Caco-2 (cell line): ENCODE measurements around the gene RTN4RL1. TPM values are rescaled to one million over a fixed set of nuclear protein-coding genes. Genes with fewer than 3 reads are reported as not detected.

Source experiments
- BruUV-seq: library from RNA; stranded (reverse); fragments of 400-500 nt; replicated peaks from 2 replicates; lab custom pipeline; 2021; lab: Mats Ljungman, UMichigan
- CTCF ChIA-PET: fragments of 300-600 bp; sonication (Branson Sonifier 250); formaldehyde crosslinking; loops from one replicate; lab custom pipeline; 2022; ENCODE audit warnings: antibody characterized with exemption; lab: Charles Lee
- POLR2A ChIA-PET: fragments of 300-600 bp; sonication (Branson Sonifier 250); formaldehyde crosslinking; loops from one replicate; lab custom pipeline; 2022; ENCODE audit warnings: antibody characterized with exemption; lab: Charles Lee
- DNase-seq, 2 experiments: peaks; one replicate each; pipeline versions ENCODE4 v3.0.0 to v3.0.0-alpha.2; 2020 to 2022
- H3K27me3 ChIP-seq: replicated peaks from 2 replicates; pipeline ENCODE4 v1.6.0; 2011; ENCODE audit warnings: low read length; ENCODE audit not compliant: control insufficient read depth, insufficient read depth
- H3K36me3 ChIP-seq: 2 replicates; pipeline ENCODE4 v1.5.1; 2011; ENCODE audit warnings: low read length; ENCODE audit not compliant: control insufficient read depth, insufficient read depth
- H3K4me1 ChIP-seq: fragments of 250-450 bp; sonication (Bioruptor Pico); 2 replicates; pipeline ENCODE4 v1.5.1; 2020; ENCODE audit warnings: mild to moderate bottlenecking
- H3K4me3 ChIP-seq: 2 replicates; pipeline ENCODE4 v1.5.1; 2011; ENCODE audit warnings: low read depth, mild to moderate bottlenecking, control low read depth, low read length
- H3K9me3 ChIP-seq: fragments of 250-450 bp; sonication (Bioruptor Pico); 2 replicates; pipeline ENCODE4 v1.5.1; 2020; ENCODE audit warnings: mild to moderate bottlenecking, moderate library complexity
- H3K27ac Mint-ChIP-seq: one replicate; pipeline ENCODE4 v1.8.0; 2022; ENCODE audit warnings: mixed read lengths; ENCODE audit not compliant: unreplicated experiment
- H3K27me3 Mint-ChIP-seq: one replicate; pipeline ENCODE4 v1.8.0; 2022; ENCODE audit warnings: mixed read lengths; ENCODE audit not compliant: insufficient read depth, unreplicated experiment
- H3K36me3 Mint-ChIP-seq: one replicate; pipeline ENCODE4 v1.8.0; 2022; ENCODE audit warnings: mild to moderate bottlenecking, mixed read lengths; ENCODE audit not compliant: insufficient read depth, unreplicated experiment
- H3K4me1 Mint-ChIP-seq: one replicate; pipeline ENCODE4 v1.8.0; 2022; ENCODE audit warnings: low read depth, mixed read lengths; ENCODE audit not compliant: unreplicated experiment
- H3K4me3 Mint-ChIP-seq: one replicate; pipeline ENCODE4 v1.8.0; 2022; ENCODE audit warnings: mild to moderate bottlenecking, moderate library complexity, mixed read lengths; ENCODE audit not compliant: unreplicated experiment
- H3K9me3 Mint-ChIP-seq: one replicate; pipeline ENCODE4 v1.8.0; 2022; ENCODE audit warnings: mixed read lengths; ENCODE audit not compliant: unreplicated experiment
- intact Hi-C: fragments of 100-400 bp; cut with micrococcal nuclease; formaldehyde crosslinking; loops from one replicate; pipeline ENCODE4 v1.10.0; 2022; ENCODE audit not compliant: unreplicated experiment
- total RNA-seq: library from RNA; stranded (reverse); gene quantifications from 2 replicates; pipeline ENCODE4 v1.2.3, GENCODE V29; 2022
- TF ChIP-seq, protein P1 (sequence below), 2 experiments: fragments of 200-600 bp in 1 of 2; IDR thresholded peaks; 1 replicate in 1 of 2; 2 replicates in 1 of 2; pipeline versions ENCODE4 v1.5.1 to v1.8.0; 2011 to 2022; ENCODE audit warnings: antibody characterized with exemption in 1 of 2, control low read depth in 1 of 2, inconsistent platforms in 1 of 2, low read depth in 1 of 2, low read length in 1 of 2, mild to moderate bottlenecking in 1 of 2, moderate library complexity in 1 of 2; ENCODE audit not compliant: insufficient read depth in 1 of 2, severe bottlenecking in 1 of 2, unreplicated experiment in 1 of 2

The RTN4RL1 gene
- total RNA-seq, 1 experiment from 2014 or later = 0.54 TPM

DNA sequence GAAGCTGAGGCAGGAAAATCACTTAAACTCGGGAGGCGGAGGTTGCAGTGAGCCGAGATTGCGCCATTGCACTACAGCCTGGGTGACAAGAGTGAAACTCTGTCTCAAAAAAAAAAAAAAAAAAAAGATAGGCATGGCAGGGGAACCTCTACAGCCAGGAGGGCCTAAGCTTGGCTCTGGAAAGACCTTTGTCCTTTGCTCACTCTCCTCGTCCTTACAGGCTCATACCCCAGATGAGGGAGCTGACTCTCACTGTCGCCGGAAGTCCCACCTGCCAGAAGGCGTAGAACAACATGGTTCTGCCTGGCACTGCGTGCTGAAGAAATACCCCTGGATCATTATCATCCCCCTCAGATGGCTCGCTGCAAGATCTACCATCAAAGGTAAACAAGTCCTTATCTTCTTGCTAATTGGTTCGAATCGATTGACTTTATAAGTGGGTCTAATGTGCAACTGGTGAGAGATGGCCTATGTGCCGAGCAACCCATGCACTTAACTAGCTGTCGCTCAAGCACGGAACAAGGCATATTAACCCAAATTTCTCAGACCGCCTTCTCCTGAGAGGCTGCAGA is 29.7 kb downstream of the RTN4RL1 start:
- peak overlapping the region; percentile 68 for H3K4me3 Mint-ChIP-seq
- peak; percentile 53 to 72 for DNase-seq
- BruUV-seq = no TSS peak
- H3K36me3 Mint-ChIP-seq = peaks cover 5% of the 10 kb centered on the region
- POLR2A ChIA-PET = no interaction called here
- TF ChIP-seq, protein P1, sequence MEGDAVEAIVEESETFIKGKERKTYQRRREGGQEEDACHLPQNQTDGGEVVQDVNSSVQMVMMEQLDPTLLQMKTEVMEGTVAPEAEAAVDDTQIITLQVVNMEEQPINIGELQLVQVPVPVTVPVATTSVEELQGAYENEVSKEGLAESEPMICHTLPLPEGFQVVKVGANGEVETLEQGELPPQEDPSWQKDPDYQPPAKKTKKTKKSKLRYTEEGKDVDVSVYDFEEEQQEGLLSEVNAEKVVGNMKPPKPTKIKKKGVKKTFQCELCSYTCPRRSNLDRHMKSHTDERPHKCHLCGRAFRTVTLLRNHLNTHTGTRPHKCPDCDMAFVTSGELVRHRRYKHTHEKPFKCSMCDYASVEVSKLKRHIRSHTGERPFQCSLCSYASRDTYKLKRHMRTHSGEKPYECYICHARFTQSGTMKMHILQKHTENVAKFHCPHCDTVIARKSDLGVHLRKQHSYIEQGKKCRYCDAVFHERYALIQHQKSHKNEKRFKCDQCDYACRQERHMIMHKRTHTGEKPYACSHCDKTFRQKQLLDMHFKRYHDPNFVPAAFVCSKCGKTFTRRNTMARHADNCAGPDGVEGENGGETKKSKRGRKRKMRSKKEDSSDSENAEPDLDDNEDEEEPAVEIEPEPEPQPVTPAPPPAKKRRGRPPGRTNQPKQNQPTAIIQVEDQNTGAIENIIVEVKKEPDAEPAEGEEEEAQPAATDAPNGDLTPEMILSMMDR (IDR thresholded peaks at IDR 0.05; ENCODE audit: insufficient read depth in 1 of 2, low read depth in 1 of 2, low read length in 1 of 2, severe bottlenecking in 1 of 2, unreplicated experiment in 1 of 2) = no peak
- no peaks in the 10 kb centered on the region for H3K9me3 Mint-ChIP-seq
- no peaks in the 10 kb centered on the region for H3K36me3 ChIP-seq
- no peaks in the 10 kb centered on the region for H3K27me3 ChIP-seq
- peaks cover 59% of the 10 kb centered on the region for H3K4me1 ChIP-seq
- peak overlapping the region; percentile 79 for H3K27ac Mint-ChIP-seq
- intact Hi-C loops = no loop called here
- H3K27me3 Mint-ChIP-seq = no peaks in the 10 kb centered on the region
- no peaks in the 10 kb centered on the region for H3K9me3 ChIP-seq
- CTCF ChIA-PET = interaction anchor here (0.9 to 2.1 kb wide), 3 partner anchors 19 to 87 kb away, joined by 3 to 13 read pairs (median 3); partner anchors contain the start of gene RTN4RL1
- H3K4me1 Mint-ChIP-seq = peaks cover 33% of the 10 kb centered on the region
- no peak overlapping the region; the same call in 1 of the 2 replicates for H3K4me3 ChIP-seq

DNA sequence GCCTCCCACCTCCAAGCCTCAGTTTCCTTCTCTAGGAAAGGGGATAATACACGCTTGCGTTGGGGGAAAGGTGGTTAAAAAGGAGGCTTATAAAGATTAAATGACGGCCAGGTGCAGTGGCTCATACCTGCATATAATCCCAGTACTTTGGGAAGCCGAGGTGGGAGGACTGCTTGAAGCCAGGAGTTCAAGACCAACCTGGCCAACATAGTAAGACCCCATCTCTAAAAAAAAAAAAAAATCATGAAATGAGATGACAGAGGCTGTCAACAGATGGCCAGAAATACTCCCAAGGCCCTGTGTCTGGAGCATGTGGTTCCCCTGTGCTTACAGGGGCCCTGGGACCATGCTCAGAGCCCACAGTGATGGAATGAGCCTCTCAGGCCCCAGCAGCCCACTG is 30.4 kb downstream of the RTN4RL1 start:
- H3K4me1 Mint-ChIP-seq = peaks cover 32% of the 10 kb centered on the region
- Histone ChIP-seq H3K4me3 (no peak overlapping the region), H3K9me3 (no peaks in the 10 kb centered on the region), H3K4me1 (peaks cover 54% of the 10 kb centered on the region), H3K36me3 (no peaks in the 10 kb centered on the region), H3K27me3 (no peaks in the 10 kb centered on the region)
- ChIA-PET CTCF (interaction anchor here (1.2 to 2.1 kb wide), 2 partner anchors 19 to 31 kb away, joined by 3 to 13 read pairs; partner anchors contain the start of gene RTN4RL1), POLR2A (no interaction called here)
- BruUV-seq = no TSS peak
- TF ChIP-seq, protein P1 (IDR thresholded peaks at IDR 0.05; ENCODE audit: insufficient read depth in 1 of 2, low read depth in 1 of 2, low read length in 1 of 2, severe bottlenecking in 1 of 2, unreplicated experiment in 1 of 2) = no peak
- H3K27me3 Mint-ChIP-seq = no peaks in the 10 kb centered on the region
- no peaks in the 10 kb centered on the region for H3K9me3 Mint-ChIP-seq
- H3K4me3 Mint-ChIP-seq = no peak overlapping the region
- peak overlapping the region; percentile 79 for H3K27ac Mint-ChIP-seq
- intact Hi-C loops = no loop called here
- DNase-seq = no peak
- H3K36me3 Mint-ChIP-seq = peaks cover 5% of the 10 kb centered on the region

DNA sequence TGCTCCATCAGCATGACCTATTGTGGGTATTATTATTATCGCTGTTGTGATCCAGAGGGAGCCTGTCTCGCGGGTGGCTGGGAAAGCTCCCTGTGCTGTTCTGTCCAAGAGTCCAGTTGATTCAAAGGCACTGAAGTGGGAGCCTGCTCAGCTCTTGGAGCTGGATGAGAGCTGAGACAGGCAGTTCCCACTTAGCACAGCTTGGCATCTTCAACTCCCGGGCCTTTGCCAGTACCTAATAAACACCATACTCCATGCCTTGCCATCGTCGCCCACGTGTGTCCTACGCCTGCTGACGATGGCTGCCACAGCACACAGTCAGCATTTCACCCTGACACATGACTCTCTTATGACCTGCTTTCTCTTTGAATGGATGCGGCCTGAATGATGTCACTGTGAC is 32.6 kb downstream of the RTN4RL1 start:
- Histone ChIP-seq H3K4me1 (peaks cover 34% of the 10 kb centered on the region), H3K27me3 (no peaks in the 10 kb centered on the region), H3K36me3 (no peaks in the 10 kb centered on the region), H3K9me3 (no peaks in the 10 kb centered on the region), H3K4me3 (no peak overlapping the region)
- Mint-ChIP-seq H3K4me3 (no peak overlapping the region), H3K4me1 (peaks cover 25% of the 10 kb centered on the region), H3K9me3 (no peaks in the 10 kb centered on the region), H3K36me3 (peaks cover 5% of the 10 kb centered on the region), H3K27ac (no peak overlapping the region), H3K27me3 (no peaks in the 10 kb centered on the region)
- TF ChIP-seq, protein P1 (IDR thresholded peaks at IDR 0.05; ENCODE audit: insufficient read depth in 1 of 2, low read depth in 1 of 2, low read length in 1 of 2, severe bottlenecking in 1 of 2, unreplicated experiment in 1 of 2) = no peak
- ChIA-PET CTCF (interaction anchor here (0.9 to 1.3 kb wide), 2 partner anchors 33 to 84 kb away, joined by 4 read pairs; no protein-coding TSS in a partner anchor), POLR2A (no interaction called here)
- intact Hi-C loops = no loop called here
- no peak for DNase-seq
- no TSS peak for BruUV-seq
